ENCODE measurements around the gene SFXN5. TPM values are rescaled to one million over a fixed set of nuclear protein-coding genes. Genes with fewer than 3 reads are reported as not detected.

The SFXN5 gene
- total and polyA plus RNA-seq, 2 of the 4 experiments (the other 2 are of a cell fraction): 8.6 to 17.0 TPM

- TF ChIP-seq ELK1 (IDR thresholded peaks at IDR 0.05; ENCODE audit: borderline replicate concordance, low read depth, low read length): no peak
These were observed 81.5 kb downstream of the SFXN5 start (continued) for GRCh38 chr2:72989770-72990556.

GRCh38 chr2:72988726-72989273 is 82.7 kb downstream of the SFXN5 start:
- intact Hi-C loops (cut with micrococcal nuclease): no loop called here
- H3K4me1 ChIP-seq (ENCODE audit: control insufficient read depth, insufficient read depth, low read length): no peaks in the 10 kb centered on the region
- CTCF ChIA-PET: no interaction called here

More at GRCh38 chr2:72988726-72989273, 82.7 kb downstream of the SFXN5 start:
- no peak overlapping the region for H2BK20ac ChIP-seq (ENCODE audit: low read depth, low read length)
- peaks cover 3% of the 10 kb centered on the region; the same call in 1 of the 2 replicates for H3K36me3 ChIP-seq (ENCODE audit: control insufficient read depth, insufficient read depth, low read length)
- no TSS peak for BruUV-seq (replicated peaks)
- H3K79me1 ChIP-seq (ENCODE audit: low read depth in 1 of 2, low read length in 2 of 2): no peaks in the 10 kb centered on the region
- H3K14ac ChIP-seq (replicated peaks; ENCODE audit: low read depth, low read length): no peak overlapping the region
- in situ Hi-C loops (cut with MboI; ENCODE audit: low sequenced_read_pairs): no loop called here
- no peak overlapping the region for H3K4ac ChIP-seq (ENCODE audit: low read depth, low read length)
- no peak overlapping the region for H4K91ac ChIP-seq (ENCODE audit: insufficient read depth, low read depth, low read length)
- no peak overlapping the region for H3K23ac ChIP-seq (ENCODE audit: low read depth, low read length)
- TF ChIP-seq RFX5 (IDR thresholded peaks at IDR 0.05; ENCODE audit: low read depth, low read length) (no peak), FOS (IDR thresholded peaks at IDR 0.05; ENCODE audit: low read depth, low read length) (no peak)
- dilution Hi-C loops (cut with HindIII; ENCODE audit: low sequenced_read_pairs, unreplicated experiment): no loop called here
- no peak overlapping the region for H3K4me2 ChIP-seq (ENCODE audit: low read depth, low read length)
- no peak overlapping the region for H3K18ac ChIP-seq (ENCODE audit: low read depth, low read length)
- H4K20me1 ChIP-seq (ENCODE audit: insufficient read depth, low read length): no peaks in the 10 kb centered on the region; the same call in 1 of the 2 replicates
- H3K27me3 ChIP-seq (ENCODE audit: control insufficient read depth, insufficient read depth, low read length): no peaks in the 10 kb centered on the region
- H3K27ac ChIP-seq (ENCODE audit: insufficient read depth, low read length): no peak overlapping the region
- no peak overlapping the region for H2AFZ ChIP-seq (replicated peaks; ENCODE audit: low read length, poor library complexity)
- no peak overlapping the region for H4K5ac ChIP-seq (ENCODE audit: low read depth, low read length)
- no peak overlapping the region for H2BK15ac ChIP-seq (ENCODE audit: low read depth, low read length)
- ATAC-seq (ENCODE audit: low read depth): no peak
- no peak overlapping the region for H3K56ac ChIP-seq (ENCODE audit: extremely low read depth, insufficient read depth, low read length)
- 0 out of 2 replicates have a peak, but pooled peaks cover 2% of the 10 kb centered on the region for H3K9me1 ChIP-seq (ENCODE audit: insufficient read depth, low read length)
- H3K4me3 ChIP-seq (ENCODE audit: insufficient read depth, low read depth, low read length): no peak overlapping the region
- no peak overlapping the region for H3K9ac ChIP-seq (ENCODE audit: low read depth, low read length)
- H4K8ac ChIP-seq (ENCODE audit: low read depth in 2 of 2, low read length in 2 of 2): no peak overlapping the region
- no peaks in the 10 kb centered on the region for H3K9me3 ChIP-seq (ENCODE audit: control insufficient read depth, insufficient read depth, low read length)
- H2BK120ac ChIP-seq (ENCODE audit: low read depth, low read length): no peak overlapping the region
- WGBS, 2 experiments (ENCODE audit: extremely low coverage in 2 of 2, insufficient read length in 1 of 2): 95% methylated on average over 4 of the region's 9 CpGs; no CpG with 5 or more reads in 1 of the 2 experiments
- no peak overlapping the region for H2AK9ac ChIP-seq (replicated peaks; ENCODE audit: low read depth, low read length, poor library complexity)
- H2BK5ac ChIP-seq (ENCODE audit: low read depth, low read length, poor library complexity, severe bottlenecking): no peak overlapping the region
- POLR2A ChIA-PET (ENCODE audit: unreplicated experiment): no interaction called here
- DNase-seq: no peak
- no peak overlapping the region for H2AK5ac ChIP-seq (ENCODE audit: low read depth, low read length)

Measured in IMR-90 (cell line).